Activated CD8-positive, alpha-beta memory T cell treated with anti-CD3 and anti-CD28 coated beads for 36 hours (primary cell): Measurements from ENCODE around the gene RASSF6. TPM values are rescaled to one million over a fixed set of nuclear protein-coding genes. Genes with fewer than 3 reads are reported as not detected.

ENCODE experiments used
- total RNA-seq, 2 experiments: library from RNA; stranded (reverse); gene quantifications; one replicate each; pipeline ENCODE4 v1.2.3, GENCODE V29; 2021

Gene RASSF6
- total RNA-seq, 2 experiments from 2014 or later = not detected

Other genes starting within 250 kb of the RASSF6 start
- not detected for gene ALB, start 216.1 kb downstream of the RASSF6 start, total RNA-seq
- not detected for gene AFP, start 184.2 kb downstream of the RASSF6 start, total RNA-seq
- gene AFM, start 138.7 kb downstream of the RASSF6 start, total RNA-seq = not detected
- gene CXCL8, start 120.1 kb upstream of the RASSF6 start, total RNA-seq = under 1 TPM; 0.21 to 0.30 TPM
- not detected for gene CXCL6, start 216.2 kb upstream of the RASSF6 start, total RNA-seq
- not detected for gene PF4V1, start 232.9 kb upstream of the RASSF6 start, total RNA-seq
- gene CXCL1, start 249.0 kb upstream of the RASSF6 start, total RNA-seq = not detected